ENCODE results near the gene WIPF1.

WIPF1 gene

DNA sequence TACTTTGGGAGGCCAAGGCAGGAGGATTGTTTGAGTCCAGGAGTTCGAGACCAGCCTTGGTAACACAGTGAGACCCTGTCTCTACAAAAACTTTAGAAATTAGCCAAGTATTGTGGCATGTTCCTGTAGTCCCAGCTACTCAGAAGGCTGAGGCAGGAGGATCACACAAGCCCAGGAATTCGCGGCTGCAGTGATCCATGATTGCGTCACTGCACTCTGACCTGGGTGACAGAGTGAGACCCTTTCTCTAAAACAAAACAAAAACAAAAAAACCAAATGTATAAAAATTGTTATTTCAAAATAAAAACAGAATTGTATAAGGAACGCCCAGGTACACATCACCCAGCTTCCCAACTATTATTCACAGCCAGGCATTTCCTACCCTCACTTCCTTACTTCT lies 56.7 kb downstream of the WIPF1 start:
- Histone ChIP-seq H3K9ac (ENCODE audit: low read length in 2 of 2) (no peak overlapping the region), H3K4me1 (ENCODE audit: control insufficient read depth, insufficient read depth, low read length) (no peaks in the 10 kb centered on the region), H3K36me3 (ENCODE audit: control insufficient read depth in 2 of 2, insufficient read depth in 2 of 2, low read length in 2 of 2) (no peaks in the 10 kb centered on the region), H3K4me3 (ENCODE audit: low read length in 2 of 2) (no peak overlapping the region), H3K27me3 (ENCODE audit: control insufficient read depth in 1 of 2, insufficient read depth in 2 of 2, low read length in 2 of 2) (no peaks in the 10 kb centered on the region), H3K27ac (ENCODE audit: low read length) (no peak overlapping the region), H3K9me3 (ENCODE audit: control insufficient read depth in 2 of 2, low read length in 2 of 2) (no peaks in the 10 kb centered on the region)

DNA sequence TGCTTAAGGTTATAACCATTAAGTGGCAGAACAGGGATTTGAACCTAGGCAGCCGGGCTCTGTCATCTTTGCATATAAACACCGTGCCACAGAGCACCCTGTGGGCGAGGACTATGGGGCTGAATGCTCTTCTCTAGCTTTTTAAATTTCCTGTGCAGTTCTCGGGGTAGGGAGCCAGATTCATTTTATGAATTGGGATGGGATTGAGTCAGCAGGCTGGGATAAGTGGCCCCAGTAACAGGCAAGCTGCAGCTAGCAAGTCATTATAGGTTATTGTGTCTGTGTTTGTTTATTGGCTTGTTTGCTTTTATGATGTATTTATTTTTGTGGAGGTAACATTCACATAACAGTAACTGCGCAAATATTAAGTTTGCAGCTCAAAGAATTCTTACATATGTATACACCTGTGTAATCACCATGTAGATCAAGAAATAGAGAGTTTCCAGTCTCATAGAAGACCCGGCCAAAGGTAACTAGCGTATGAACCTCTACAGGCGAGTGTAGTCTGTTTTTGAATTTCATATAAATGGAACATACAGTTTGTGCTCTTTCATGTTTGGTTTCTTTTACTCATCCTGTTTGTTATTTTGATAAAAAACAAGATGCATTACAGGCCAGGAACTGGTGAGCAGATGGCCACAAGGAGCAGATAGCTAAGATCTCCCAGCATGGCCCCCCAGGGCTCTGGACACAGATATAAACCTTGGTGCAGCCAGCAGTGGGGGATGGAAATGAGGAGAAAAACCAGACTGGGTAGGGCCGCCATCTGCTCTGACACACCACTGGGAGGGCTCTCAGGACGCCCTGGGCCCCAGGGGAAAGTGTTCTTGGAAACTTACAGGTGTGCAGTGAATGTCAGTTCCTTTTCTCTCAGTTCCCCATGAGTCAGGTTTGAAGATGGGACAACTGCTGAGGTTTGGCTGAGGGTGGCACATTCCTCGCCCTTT lies 61.6 kb downstream of the WIPF1 start:
- Histone ChIP-seq H3K27me3 (ENCODE audit: control insufficient read depth in 1 of 2, insufficient read depth in 2 of 2, low read length in 2 of 2) (no peaks in the 10 kb centered on the region), H3K9ac (ENCODE audit: low read length in 2 of 2) (no peak overlapping the region), H3K36me3 (ENCODE audit: control insufficient read depth in 2 of 2, insufficient read depth in 2 of 2, low read length in 2 of 2) (no peaks in the 10 kb centered on the region), H3K27ac (ENCODE audit: low read length) (no peak overlapping the region), H3K4me3 (ENCODE audit: low read length in 2 of 2) (no peak overlapping the region), H3K9me3 (ENCODE audit: control insufficient read depth in 2 of 2, low read length in 2 of 2) (no peaks in the 10 kb centered on the region), H3K4me1 (ENCODE audit: control insufficient read depth, insufficient read depth, low read length) (no peaks in the 10 kb centered on the region)

DNA sequence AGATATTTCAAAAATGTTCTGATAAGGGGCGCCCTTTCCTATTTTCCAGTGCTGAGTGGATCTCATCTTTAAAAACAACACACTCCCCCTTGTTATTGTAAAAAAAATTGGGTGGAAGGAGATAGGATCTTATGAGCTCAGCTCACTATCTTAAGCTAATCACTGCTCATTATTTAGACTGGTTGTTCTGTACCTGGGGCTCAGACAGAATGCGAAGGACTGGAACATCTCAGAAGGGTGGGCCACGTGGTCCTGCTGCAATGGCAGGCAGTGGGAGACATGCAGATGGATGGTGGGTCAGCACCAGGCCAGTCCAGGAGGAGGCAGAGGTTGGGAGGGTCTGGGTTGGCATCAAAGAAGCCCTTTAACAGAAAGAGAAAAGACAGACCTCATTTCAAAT lies 62.5 kb downstream of the WIPF1 start:
- Histone ChIP-seq H3K27ac (ENCODE audit: low read length) (no peak overlapping the region), H3K27me3 (ENCODE audit: control insufficient read depth in 1 of 2, insufficient read depth in 2 of 2, low read length in 2 of 2) (no peaks in the 10 kb centered on the region), H3K36me3 (ENCODE audit: control insufficient read depth in 2 of 2, insufficient read depth in 2 of 2, low read length in 2 of 2) (no peaks in the 10 kb centered on the region), H3K4me1 (ENCODE audit: control insufficient read depth, insufficient read depth, low read length) (no peaks in the 10 kb centered on the region), H3K9ac (ENCODE audit: low read length in 2 of 2) (no peak overlapping the region), H3K4me3 (ENCODE audit: low read length in 2 of 2) (no peak overlapping the region), H3K9me3 (ENCODE audit: control insufficient read depth in 2 of 2, low read length in 2 of 2) (no peaks in the 10 kb centered on the region)

DNA sequence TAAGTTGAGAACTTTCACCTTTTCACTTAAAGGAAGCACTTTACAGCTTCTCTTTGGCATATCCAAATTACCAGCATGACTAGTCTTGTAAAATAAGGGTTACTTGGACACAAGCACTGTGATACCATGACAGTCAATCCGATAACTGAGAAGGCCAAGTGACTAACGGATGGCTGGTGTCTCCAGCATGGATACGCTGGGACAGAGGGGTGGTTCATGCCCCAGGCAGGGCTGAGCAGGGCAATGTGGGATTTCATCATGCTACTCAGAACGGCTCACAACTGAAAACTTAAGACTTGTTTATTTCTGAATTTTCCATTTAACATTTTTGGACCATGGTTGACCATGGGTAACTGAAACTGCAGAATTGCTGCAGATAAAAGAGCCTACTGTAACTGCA lies 67.7 kb downstream of the WIPF1 start:
- no peak overlapping the region for H3K27ac ChIP-seq (ENCODE audit: low read length)
- H3K4me3 ChIP-seq (ENCODE audit: low read length in 2 of 2), result no peak overlapping the region
- H3K4me1 ChIP-seq (ENCODE audit: control insufficient read depth, insufficient read depth, low read length), result no peaks in the 10 kb centered on the region
- no peak overlapping the region for H3K9ac ChIP-seq (ENCODE audit: low read length in 2 of 2)
- no peaks in the 10 kb centered on the region for H3K27me3 ChIP-seq (ENCODE audit: control insufficient read depth in 1 of 2, insufficient read depth in 2 of 2, low read length in 2 of 2)
- H3K9me3 ChIP-seq (ENCODE audit: control insufficient read depth in 2 of 2, low read length in 2 of 2), result no peaks in the 10 kb centered on the region
- no peaks in the 10 kb centered on the region for H3K36me3 ChIP-seq (ENCODE audit: control insufficient read depth in 2 of 2, insufficient read depth in 2 of 2, low read length in 2 of 2)

DNA sequence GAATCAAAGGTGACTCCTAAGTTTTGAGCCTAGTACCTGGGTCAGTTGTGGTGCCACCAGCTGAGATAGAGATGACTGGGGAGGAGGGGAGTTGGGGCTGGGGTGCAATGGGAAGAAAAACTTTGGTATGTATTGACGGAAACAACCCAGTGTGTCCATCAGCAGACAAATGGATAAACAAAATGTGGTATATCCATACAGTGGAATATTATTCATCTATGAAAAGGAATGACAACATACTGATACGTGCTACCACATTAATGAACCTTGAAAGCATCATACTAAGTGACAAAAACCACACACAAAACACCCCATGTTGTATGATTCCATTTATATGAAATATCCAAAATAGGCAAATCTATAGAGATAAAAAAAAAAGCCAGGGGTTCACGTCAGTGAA lies 69.6 kb downstream of the WIPF1 start:
- no peaks in the 10 kb centered on the region for H3K9me3 ChIP-seq (ENCODE audit: control insufficient read depth in 2 of 2, low read length in 2 of 2)
- H3K27me3 ChIP-seq (ENCODE audit: control insufficient read depth in 1 of 2, insufficient read depth in 2 of 2, low read length in 2 of 2), result no peaks in the 10 kb centered on the region
- no peaks in the 10 kb centered on the region for H3K4me1 ChIP-seq (ENCODE audit: control insufficient read depth, insufficient read depth, low read length)
- no peak overlapping the region for H3K4me3 ChIP-seq (ENCODE audit: low read length in 2 of 2)
- no peak overlapping the region for H3K27ac ChIP-seq (ENCODE audit: low read length)
- no peaks in the 10 kb centered on the region for H3K36me3 ChIP-seq (ENCODE audit: control insufficient read depth in 2 of 2, insufficient read depth in 2 of 2, low read length in 2 of 2)
- H3K9ac ChIP-seq (ENCODE audit: low read length in 2 of 2), result no peak overlapping the region

DNA sequence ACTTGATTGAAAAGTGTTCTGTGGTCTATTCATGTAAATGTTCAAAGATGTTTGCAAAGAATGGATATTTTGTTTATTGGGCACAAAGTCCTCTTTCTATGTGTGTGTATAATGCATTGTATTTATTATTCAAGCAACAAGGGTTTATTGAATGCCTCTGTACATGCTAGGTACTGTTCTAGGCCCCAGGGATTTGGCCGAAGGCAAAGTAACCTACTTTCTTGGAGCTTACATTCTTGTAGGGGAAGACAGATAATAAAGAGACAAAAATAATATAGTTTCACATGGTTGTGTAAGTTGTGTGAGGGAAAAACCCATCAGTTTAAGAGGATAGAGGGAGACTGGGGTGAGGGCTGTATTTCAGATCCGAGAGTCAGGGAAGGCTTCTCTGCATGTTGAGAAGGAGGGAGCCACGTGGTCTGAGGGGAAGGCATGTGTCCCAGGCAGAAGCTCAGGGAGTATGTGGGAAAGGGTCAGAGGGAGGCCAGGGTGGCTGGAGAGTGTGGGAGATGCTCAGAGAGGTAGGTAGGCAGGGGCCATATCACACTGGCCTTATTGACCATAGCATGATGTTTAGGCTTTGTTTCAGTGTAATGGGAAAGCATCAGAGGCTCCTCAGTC lies 70.4 kb downstream of the WIPF1 start:
- H3K36me3 ChIP-seq (ENCODE audit: control insufficient read depth in 2 of 2, insufficient read depth in 2 of 2, low read length in 2 of 2), result no peaks in the 10 kb centered on the region
- H3K9me3 ChIP-seq (ENCODE audit: control insufficient read depth in 2 of 2, low read length in 2 of 2), result no peaks in the 10 kb centered on the region
- no peak overlapping the region for H3K27ac ChIP-seq (ENCODE audit: low read length)
- no peak overlapping the region for H3K9ac ChIP-seq (ENCODE audit: low read length in 2 of 2)
- no peak overlapping the region for H3K4me3 ChIP-seq (ENCODE audit: low read length in 2 of 2)
- H3K27me3 ChIP-seq (ENCODE audit: control insufficient read depth in 1 of 2, insufficient read depth in 2 of 2, low read length in 2 of 2), result no peaks in the 10 kb centered on the region
- no peaks in the 10 kb centered on the region for H3K4me1 ChIP-seq (ENCODE audit: control insufficient read depth, insufficient read depth, low read length)

DNA sequence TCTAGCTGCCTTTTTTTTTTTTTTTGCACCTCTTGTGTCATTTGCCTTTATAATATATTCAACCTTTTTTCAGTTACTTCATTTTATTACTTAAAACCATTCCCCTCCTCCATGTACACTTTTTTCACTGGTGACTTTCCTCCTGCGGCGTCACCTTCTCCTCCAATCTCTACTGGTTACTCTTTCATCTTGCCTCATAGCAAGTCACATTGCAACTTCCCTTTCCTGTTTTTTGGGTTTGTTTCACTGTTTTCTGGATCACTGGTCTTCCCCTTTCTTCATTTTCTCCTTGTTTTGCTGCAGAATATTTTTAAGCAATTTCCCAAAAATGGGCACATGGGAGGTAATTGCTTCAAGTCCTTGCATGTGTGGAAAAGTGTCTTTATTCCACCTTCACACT lies 73.1 kb downstream of the WIPF1 start:
- no peak overlapping the region for H3K4me3 ChIP-seq (ENCODE audit: low read length in 2 of 2)
- H3K36me3 ChIP-seq (ENCODE audit: control insufficient read depth in 2 of 2, insufficient read depth in 2 of 2, low read length in 2 of 2), result no peaks in the 10 kb centered on the region
- no peak overlapping the region for H3K27ac ChIP-seq (ENCODE audit: low read length)
- no peaks in the 10 kb centered on the region for H3K9me3 ChIP-seq (ENCODE audit: control insufficient read depth in 2 of 2, low read length in 2 of 2)
- H3K4me1 ChIP-seq (ENCODE audit: control insufficient read depth, insufficient read depth, low read length), result no peaks in the 10 kb centered on the region
- no peaks in the 10 kb centered on the region for H3K27me3 ChIP-seq (ENCODE audit: control insufficient read depth in 1 of 2, insufficient read depth in 2 of 2, low read length in 2 of 2)
- H3K9ac ChIP-seq (ENCODE audit: low read length in 2 of 2), result no peak overlapping the region

DNA sequence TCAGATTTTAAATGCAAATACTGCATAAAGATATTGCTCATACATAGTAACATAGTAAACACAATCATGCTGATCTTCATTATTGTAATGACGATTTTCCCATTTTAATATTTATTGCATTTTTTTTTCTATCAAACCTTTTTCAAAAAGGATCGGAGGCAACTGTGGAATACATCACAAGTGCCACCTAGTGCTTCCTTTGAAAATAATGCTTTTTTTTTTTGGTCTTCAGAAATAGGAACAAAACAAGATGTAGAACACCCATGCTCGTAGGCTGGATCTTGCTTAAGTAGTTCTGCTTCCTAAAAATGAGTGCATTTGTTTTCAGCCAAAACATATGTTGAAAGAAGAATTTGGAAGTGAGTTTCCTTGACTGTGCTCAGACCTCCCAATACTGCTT lies 75.1 kb downstream of the WIPF1 start:
- Histone ChIP-seq H3K9me3 (ENCODE audit: control insufficient read depth in 2 of 2, low read length in 2 of 2) (no peaks in the 10 kb centered on the region), H3K4me1 (ENCODE audit: control insufficient read depth, insufficient read depth, low read length) (no peaks in the 10 kb centered on the region), H3K36me3 (ENCODE audit: control insufficient read depth in 2 of 2, insufficient read depth in 2 of 2, low read length in 2 of 2) (no peaks in the 10 kb centered on the region), H3K9ac (ENCODE audit: low read length in 2 of 2) (no peak overlapping the region), H3K27ac (ENCODE audit: low read length) (no peak overlapping the region), H3K4me3 (ENCODE audit: low read length in 2 of 2) (no peak overlapping the region), H3K27me3 (ENCODE audit: control insufficient read depth in 1 of 2, insufficient read depth in 2 of 2, low read length in 2 of 2) (no peaks in the 10 kb centered on the region)

DNA sequence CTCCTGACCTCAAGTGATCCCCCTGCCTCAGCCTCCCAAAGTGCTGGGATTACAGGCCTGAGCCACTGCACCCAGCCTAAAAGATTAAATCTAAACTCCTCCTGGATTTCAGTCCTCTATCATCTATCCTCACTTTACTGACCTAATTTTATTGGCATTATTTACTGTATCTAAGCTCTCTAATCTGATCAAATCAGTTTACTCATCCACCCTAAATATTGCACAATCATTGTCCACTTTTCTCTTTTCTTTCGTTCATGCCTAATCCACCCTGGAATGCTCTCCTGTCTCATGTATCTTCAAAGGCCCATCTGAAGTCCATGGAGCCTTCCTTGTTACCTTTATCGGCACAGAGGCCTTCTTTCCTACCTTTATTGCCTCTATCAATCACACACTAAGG lies 79.2 kb downstream of the WIPF1 start:
- Histone ChIP-seq H3K4me1 (ENCODE audit: control insufficient read depth, insufficient read depth, low read length) (no peaks in the 10 kb centered on the region), H3K27me3 (ENCODE audit: control insufficient read depth in 1 of 2, insufficient read depth in 2 of 2, low read length in 2 of 2) (no peaks in the 10 kb centered on the region), H3K27ac (ENCODE audit: low read length) (no peak overlapping the region), H3K9me3 (ENCODE audit: control insufficient read depth in 2 of 2, low read length in 2 of 2) (no peaks in the 10 kb centered on the region), H3K36me3 (ENCODE audit: control insufficient read depth in 2 of 2, insufficient read depth in 2 of 2, low read length in 2 of 2) (no peaks in the 10 kb centered on the region), H3K4me3 (ENCODE audit: low read length in 2 of 2) (no peak overlapping the region), H3K9ac (ENCODE audit: low read length in 2 of 2) (no peak overlapping the region)

DNA sequence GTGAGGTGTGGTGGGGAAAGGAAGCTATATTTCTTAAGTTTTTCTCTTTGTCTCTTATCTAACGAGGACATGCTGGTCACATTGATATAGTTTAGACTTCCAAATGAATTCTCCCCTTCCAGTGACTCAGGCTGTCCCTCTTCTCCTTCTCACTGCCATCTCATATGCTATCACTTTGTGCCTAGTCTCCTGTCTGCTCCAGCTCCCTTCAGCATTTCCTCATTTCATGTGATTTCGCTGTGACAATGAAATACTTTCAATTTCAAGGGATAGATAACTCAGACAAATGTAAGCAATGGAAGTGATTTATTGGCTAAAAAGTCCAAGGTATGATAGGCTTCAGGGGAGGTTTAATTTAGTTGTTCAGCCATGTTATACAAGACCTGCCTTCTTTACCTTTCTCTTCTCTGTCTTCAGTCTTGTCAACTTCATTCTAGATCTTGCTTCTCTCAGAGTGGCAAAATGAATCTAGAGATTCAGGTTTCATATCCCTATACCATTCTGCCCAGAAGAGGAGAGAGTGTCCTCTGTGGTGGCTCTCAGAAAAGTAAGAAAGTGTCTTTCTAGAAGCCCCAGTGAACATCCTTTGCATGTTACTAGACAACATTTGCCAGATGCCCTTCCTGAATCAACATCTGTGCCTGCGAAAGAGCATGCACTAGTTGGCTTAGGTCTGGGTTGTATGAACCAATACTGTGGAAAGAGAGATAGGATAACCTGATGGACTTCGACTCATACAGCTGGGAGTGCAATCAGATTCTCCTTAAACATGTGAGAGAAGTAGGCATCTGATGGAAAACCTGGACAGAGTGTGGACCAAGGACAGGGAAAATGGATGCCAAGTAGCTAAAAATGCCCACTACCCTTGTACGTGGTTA lies 80.9 kb downstream of the WIPF1 start:
- Histone ChIP-seq H3K27ac (ENCODE audit: low read length) (no peak overlapping the region), H3K27me3 (ENCODE audit: control insufficient read depth in 1 of 2, insufficient read depth in 2 of 2, low read length in 2 of 2) (no peaks in the 10 kb centered on the region), H3K9ac (ENCODE audit: low read length in 2 of 2) (no peak overlapping the region), H3K9me3 (ENCODE audit: control insufficient read depth in 2 of 2, low read length in 2 of 2) (no peaks in the 10 kb centered on the region), H3K4me3 (ENCODE audit: low read length in 2 of 2) (no peak overlapping the region), H3K4me1 (ENCODE audit: control insufficient read depth, insufficient read depth, low read length) (no peaks in the 10 kb centered on the region), H3K36me3 (ENCODE audit: control insufficient read depth in 2 of 2, insufficient read depth in 2 of 2, low read length in 2 of 2) (no peaks in the 10 kb centered on the region)
